B cell (primary cell): ENCODE measurements around the gene LRBA. TPM values are rescaled to one million over a fixed set of nuclear protein-coding genes. Genes with fewer than 3 reads are reported as not detected.
"Not testable (repeated sequence)": the region's sequence is repeated elsewhere in the genome, so short reads cannot be mapped to it uniquely, and the experiment has no call there.

ENCODE experiments used
- ATAC-seq: fragments of 200-7000 bp; cut with Tn5 transposase; one replicate; pipeline ENCODE4 v1.10.0; 2021; ENCODE audit warnings: low read depth, mild to moderate bottlenecking, moderate number of reproducible peaks, moderate library complexity
- CTCF ChIA-PET: fragments of 350-600 bp; sonication (Branson Sonifier 250); formaldehyde crosslinking; loops from one replicate; lab custom pipeline; 2021; ENCODE audit warnings: antibody characterized with exemption, inconsistent platforms; lab: Charles Lee
- POLR2A ChIA-PET: fragments of 350-600 bp; sonication (Branson Sonifier 250); formaldehyde crosslinking; loops from one replicate; lab custom pipeline; 2021; ENCODE audit warnings: antibody characterized with exemption; lab: Charles Lee
- DNase-seq: peaks from one replicate; pipeline ENCODE4 v3.0.0; 2013
- H2AFZ ChIP-seq: 2 replicates; pipeline ENCODE4 v1.6.1; 2012; ENCODE audit warnings: mild to moderate bottlenecking, low read depth, low read length; ENCODE audit not compliant: insufficient read depth, poor library complexity, severe bottlenecking
- H3K27ac ChIP-seq, 2 donors: 1 replicate in 1 of 2; 2 replicates in 1 of 2; pipeline ENCODE4 v1.5.1; 2012 to 2013; ENCODE audit warnings: low read length in 2 of 2, mild to moderate bottlenecking in 2 of 2, moderate library complexity in 1 of 2
- H3K27me3 ChIP-seq, 4 experiments: fragments of 200-600 bp in 1 of 4; sonication (generic) in 1 of 4; replicated peaks in 1 of 4; 1 replicate in 2 of 4; 2 replicates in 2 of 4; pipeline versions ENCODE4 v1.6.1 to v1.7.0; 2013 to 2016; ENCODE audit warnings: low read length in 3 of 4, mild to moderate bottlenecking in 2 of 4, mixed read lengths in 1 of 4, moderate library complexity in 1 of 4; ENCODE audit not compliant: insufficient read depth in 4 of 4, control insufficient read depth in 3 of 4; ENCODE audit errors: control extremely low read depth in 1 of 4
- H3K36me3 ChIP-seq, 2 experiments: replicated peaks in 1 of 2; 1 replicate in 1 of 2; 2 replicates in 1 of 2; pipeline versions ENCODE4 v1.6.1 to v1.7.1; 2013; ENCODE audit warnings: low read length in 1 of 2; ENCODE audit not compliant: insufficient read depth in 2 of 2, control insufficient read depth in 1 of 2; ENCODE audit errors: control extremely low read depth in 1 of 2, extremely low read depth in 1 of 2
- H3K4me1 ChIP-seq, 2 donors: fragments of 200-600 bp in 1 of 2; sonication (generic) in 1 of 2; 1 replicate in 1 of 2; 2 replicates in 1 of 2; pipeline versions ENCODE4 v1.5.1 to v1.6.1; 2013 to 2017; ENCODE audit warnings: low read length in 2 of 2; ENCODE audit not compliant: control insufficient read depth in 2 of 2, insufficient read depth in 2 of 2
- H3K4me2 ChIP-seq: replicated peaks from 2 replicates; pipeline ENCODE3; 2012; ENCODE audit warnings: mild to moderate bottlenecking, low read depth, low read length; ENCODE audit not compliant: poor library complexity, severe bottlenecking
- H3K4me3 ChIP-seq, 5 experiments: fragments of 200-600 bp in 1 of 5; sonication (generic) in 1 of 5; 1 replicate in 3 of 5; 2 replicates in 2 of 5; pipeline versions ENCODE4 v1.5.1 to v1.7.0; 2011 to 2016; ENCODE audit warnings: low read length in 4 of 5, mild to moderate bottlenecking in 4 of 5, low read depth in 2 of 5, control low read depth in 1 of 5, moderate library complexity in 1 of 5; ENCODE audit not compliant: insufficient read depth in 1 of 5; ENCODE audit errors: control extremely low read depth in 1 of 5, extremely low read depth in 1 of 5
- H3K79me2 ChIP-seq: fragments of 200-600 bp; sonication (generic); one replicate; pipeline ENCODE4 v1.6.0; 2016; ENCODE audit warnings: low read length; ENCODE audit not compliant: control insufficient read depth, insufficient read depth
- H3K9ac ChIP-seq: fragments of 200-600 bp; sonication (generic); 2 replicates; pipeline ENCODE4 v1.6.1; 2017; ENCODE audit warnings: mild to moderate bottlenecking, low read length, moderate library complexity
- H3K9me3 ChIP-seq, 3 donors: one replicate each; pipeline versions ENCODE4 v1.6.1 to v1.7.1; 2013; ENCODE audit warnings: low read length in 2 of 3; ENCODE audit not compliant: control insufficient read depth in 2 of 3, insufficient read depth in 1 of 3; ENCODE audit errors: control extremely low read depth in 1 of 3
- H4K20me1 ChIP-seq: 2 replicates; pipeline ENCODE4 v1.6.0; 2012; ENCODE audit warnings: mild to moderate bottlenecking, low read length; ENCODE audit not compliant: insufficient read depth, control insufficient read depth, poor library complexity, severe bottlenecking
- H3K27ac Mint-ChIP-seq: one replicate; pipeline ENCODE4 v1.8.0; 2021; ENCODE audit warnings: mixed read lengths
- H3K27me3 Mint-ChIP-seq: one replicate; pipeline ENCODE4 v1.8.0; 2021; ENCODE audit warnings: mixed read lengths
- H3K4me1 Mint-ChIP-seq: one replicate; pipeline ENCODE4 v1.8.0; 2021; ENCODE audit warnings: mixed read lengths
- H3K4me3 Mint-ChIP-seq: one replicate; pipeline ENCODE4 v1.8.0; 2021; ENCODE audit warnings: mixed read lengths
- H3K9me3 Mint-ChIP-seq: one replicate; pipeline ENCODE4 v1.8.0; 2022; ENCODE audit warnings: mixed read lengths; ENCODE audit not compliant: insufficient read depth
- CTCF ChIP-seq: fragments of 200-600 bp; IDR thresholded peaks from one replicate; pipeline ENCODE4 v1.8.0; 2022; ENCODE audit warnings: antibody characterized with exemption, mild to moderate bottlenecking
- EZH2 ChIP-seq: IDR thresholded peaks from 2 replicates; pipeline ENCODE4 v1.6.1; 2012; ENCODE audit warnings: borderline replicate concordance, low read depth, mild to moderate bottlenecking, moderate library complexity, low read length; ENCODE audit not compliant: insufficient read depth, poor library complexity, severe bottlenecking
- WGBS: methylation state at CpG from one replicate; pipeline ENCODE4 v1.1.5; 2013; ENCODE audit warnings: missing lambda C conversion rate; ENCODE audit not compliant: insufficient coverage; 5-methylcytosine and 5-hydroxymethylcytosine counted together
- intact Hi-C: fragments of 100-400 bp; cut with micrococcal nuclease; formaldehyde crosslinking; loops from one replicate; pipeline ENCODE4 v1.10.0; 2022
- polyA minus RNA-seq: library from RNA; depleted of rRNA, polyadenylated mRNA; stranded (reverse); fragments of >200 nt; gene quantifications from 2 replicates; pipeline ENCODE4 v1.2.3, GENCODE V29; 2012
- polyA plus RNA-seq: library from polyadenylated mRNA; depleted of rRNA; stranded (reverse); fragments of >200 nt; gene quantifications from 2 replicates; pipeline ENCODE4 v1.2.3, GENCODE V29; 2012
- total RNA-seq, 2 donors: library from RNA; stranded (reverse); fragments of 120-200 nt in 1 of 2; gene quantifications; 1 replicate in 1 of 2; 2 replicates in 1 of 2; pipeline versions ENCODE4 v1.2.3 to v1.2.4, GENCODE V29; 2013 to 2022

LRBA gene
- total RNA-seq: 86.7 and 93.4 TPM in 2 replicates
- total RNA-seq (2013): 79.6 TPM
- 17.5 and 22.6 TPM in 2 replicates for polyA plus RNA-seq
- polyA minus RNA-seq: 70.3 and 79.3 TPM in 2 replicates

- peak within 1 kb of the TSS; percentile 77 to 97 (median 91) for H3K4me3 ChIP-seq
- peaks cover 33% of the 10 kb centered on the region for H3K4me1 Mint-ChIP-seq
- POLR2A ChIA-PET: interaction anchor here (2.7 kb wide), 1 partner anchor 84 kb away, joined by 19 read pairs; the partner anchor contains the start of gene RPS3A
- peak; percentile 72 for ATAC-seq
- WGBS: 0% methylated on average over 17 of the region's 37 CpGs
- H3K9ac ChIP-seq: peak within 1 kb of the TSS; percentile 88
- no peaks in the 10 kb centered on the region for H3K27me3 ChIP-seq
- CTCF ChIA-PET: no interaction called here
- intact Hi-C loops: loop anchor here (1.0 to 10.0 kb wide), 4 partner anchors 15 to 1650 kb away; partner anchors contain the start of genes FBXW7 and RPS3A
- H3K4me1 ChIP-seq: peaks cover 29 to 32% of the 10 kb centered on the region in 2 donors
- H3K4me3 Mint-ChIP-seq: peak within 1 kb of the TSS; percentile 100
- H3K36me3 ChIP-seq: no peaks in the 10 kb centered on the region
- DNase-seq: peak; percentile 85
- peak within 1 kb of the TSS; percentile 89 to 95 for H3K27ac ChIP-seq
- peak within 1 kb of the TSS; percentile 83 for H3K4me2 ChIP-seq
- peak within 1 kb of the TSS; percentile 99 for H3K27ac Mint-ChIP-seq
- H3K27me3 Mint-ChIP-seq: no peaks in the 10 kb centered on the region
- no peak for TF ChIP-seq CTCF
- no peak for TF ChIP-seq EZH2
- H4K20me1 ChIP-seq: peaks cover 10% of the 10 kb centered on the region
- H3K9me3 Mint-ChIP-seq: no peaks in the 10 kb centered on the region
- peaks cover 61% of the 10 kb centered on the region for H3K79me2 ChIP-seq
- peak within 1 kb of the TSS; percentile 99 for H2AFZ ChIP-seq
- no peaks in the 10 kb centered on the region for H3K9me3 ChIP-seq
These were observed at the start of gene LRBA for GRCh38 chr4:151014521-151015458. LRBA (minus strand) TSS chr4:151015284; CDS start chr4:151014642, 642 bp downstream.

GRCh38 chr4:151063143-151063542 is 48.1 kb upstream of the LRBA start:
- H3K9me3 ChIP-seq, H3K4me1 Mint-ChIP-seq, H3K27me3 ChIP-seq, H3K79me2 ChIP-seq, H3K27ac Mint-ChIP-seq, H3K27ac ChIP-seq, H3K9ac ChIP-seq, H3K27me3 Mint-ChIP-seq, DNase-seq, intact Hi-C loops, H3K4me1 ChIP-seq, H4K20me1 ChIP-seq, ATAC-seq, H3K9me3 Mint-ChIP-seq, POLR2A ChIA-PET, H3K4me2 ChIP-seq, H2AFZ ChIP-seq, CTCF ChIA-PET, H3K4me3 ChIP-seq, H3K4me3 Mint-ChIP-seq, H3K36me3 ChIP-seq: not testable (repeated sequence)
- WGBS: 92% methylated on average over 2 of the region's 3 CpGs
